Stimulated activated CD4-positive, alpha-beta T cell treated with anti-CD3 and anti-CD28 coated beads, Interleukin-15, amount 100 ng/mL, for 24 hours (primary cell): ENCODE measurements around the gene BRD1.

Experiments used
- DNase-seq: peaks from one replicate; pipeline ENCODE4 v3.0.0-alpha.2; 2020

BRD1 gene

GRCh38 chr22:49724893-49725489 lies 102.7 kb downstream of the BRD1 start:
- peak; percentile 84 for DNase-seq

- DNase-seq, result peak; percentile 71
Observed at GRCh38 chr22:49724030-49724892, 103.4 kb downstream of the BRD1 start.

- DNase-seq, result no peak
Observed at GRCh38 chr22:49723478-49724029, 104.1 kb downstream of the BRD1 start.
